Right ventricle myocardium inferior (tissue), 1 donor: Measurements from ENCODE around the gene TMEM185B. TPM values are rescaled to one million over a fixed set of nuclear protein-coding genes. Genes with fewer than 3 reads are reported as not detected.

Experiments used
- ATAC-seq: fragments of 200-7000 bp; cut with Tn5 transposase; one replicate; pipeline ENCODE4 v1.9.1; 2020; ENCODE audit warnings: mild to moderate bottlenecking, moderate library complexity
- DNase-seq: peaks from one replicate; pipeline ENCODE4 v3.0.0; 2021; ENCODE audit errors: missing footprints
- intact Hi-C: fragments of 100-400 bp; cut with DNase I; formaldehyde crosslinking; loops from one replicate; pipeline ENCODE4 v1.11.0; 2022
- total RNA-seq: library from RNA; stranded (reverse); fragmentation: NEBNext Ultra II Directional; extraction: Animal tissue kit (Norgen Biotek cat#: 25700); gene quantifications from one replicate; pipeline ENCODE4 v1.2.1, GENCODE V29; 2021
- donor health status: DM: no; HTN: yes; CAD: no; lungs with severe emphysema.

The TMEM185B gene
- total RNA-seq, 1 donor from 2014 or later = 20.6 TPM

DNA sequence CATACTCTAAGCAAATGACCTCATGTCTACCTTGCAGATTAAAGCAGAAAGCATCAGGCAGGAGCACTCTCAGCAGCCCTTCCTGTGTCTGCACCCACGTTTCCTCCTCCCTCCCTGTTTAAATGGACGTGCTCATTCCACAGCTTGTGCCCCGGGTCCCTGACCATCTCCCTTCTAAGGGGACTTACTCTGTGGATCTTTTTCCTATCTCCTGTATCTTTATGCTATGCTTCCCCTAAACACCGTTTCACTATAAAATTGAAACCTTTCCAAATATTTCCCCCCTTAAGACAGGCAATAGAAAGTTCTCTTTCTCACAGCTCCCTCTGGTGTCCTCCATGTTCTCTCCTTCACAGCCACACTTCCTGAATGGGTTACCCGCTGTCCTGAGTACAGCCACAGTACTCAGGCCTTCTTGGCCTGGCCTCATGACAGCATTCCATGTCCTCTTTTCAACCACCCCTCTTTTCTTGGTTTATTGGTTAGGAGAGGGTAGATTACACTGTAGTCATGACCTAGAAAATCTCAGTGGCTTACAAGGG, 41.1 kb downstream of the TMEM185B start:
- DNase-seq (no peak), ATAC-seq (no peak)
- intact Hi-C loops = no loop called here

DNA sequence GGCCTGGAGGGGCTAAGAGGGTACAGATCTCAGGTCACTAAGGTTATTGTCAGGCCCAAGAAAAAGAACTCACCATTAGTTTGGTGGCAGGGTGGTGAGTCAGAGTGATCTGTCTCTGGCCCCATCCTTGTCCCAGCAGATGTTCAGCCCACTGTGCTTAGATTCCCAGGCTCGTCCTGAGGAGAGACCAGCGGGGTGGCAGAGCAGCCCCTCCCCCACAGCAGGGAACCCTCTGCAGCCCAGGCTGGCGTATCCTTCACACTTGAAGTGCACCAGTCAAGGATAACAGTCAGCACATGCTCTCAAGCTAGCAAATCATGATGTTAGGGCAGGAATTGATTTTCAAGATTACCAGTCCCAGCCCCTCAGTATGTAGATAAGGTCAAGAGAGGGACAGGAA, 43.1 kb downstream of the TMEM185B start:
- intact Hi-C loops = no loop called here
- DNase-seq = no peak
- no peak for ATAC-seq

GRCh38 chr2:120179396-120179795, 43.8 kb downstream of the TMEM185B start:
- ATAC-seq (no peak), DNase-seq (no peak)
- intact Hi-C loops = loop anchor here (5.0 to 10.0 kb wide), 4 partner anchors 72 to 477 kb away; partner anchors contain the start of gene PTPN4

DNA sequence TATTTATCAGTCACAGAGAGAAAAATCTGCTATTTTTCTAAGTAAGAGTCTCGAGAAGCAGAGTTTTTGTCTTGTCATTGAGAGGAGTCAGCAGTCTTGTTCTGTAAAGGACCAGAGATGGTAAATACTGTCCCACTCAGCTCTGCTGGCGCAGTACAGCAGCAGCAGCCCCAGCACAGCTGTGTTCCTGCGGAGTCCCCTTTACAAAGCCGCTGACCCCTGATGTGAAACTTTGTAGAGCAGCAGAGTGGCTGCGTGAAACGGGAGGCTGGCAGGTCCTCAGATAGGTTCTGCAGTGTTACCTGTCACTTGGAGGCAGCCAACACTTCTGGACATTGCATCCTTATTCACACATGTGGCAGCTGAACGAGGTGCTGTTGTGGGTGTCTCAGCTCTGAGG, 45.2 kb downstream of the TMEM185B start:
- ATAC-seq (no peak), DNase-seq (no peak)
- intact Hi-C loops = loop anchor here (5.0 to 10.0 kb wide), 4 partner anchors 71 to 476 kb away; partner anchors contain the start of gene PTPN4

DNA sequence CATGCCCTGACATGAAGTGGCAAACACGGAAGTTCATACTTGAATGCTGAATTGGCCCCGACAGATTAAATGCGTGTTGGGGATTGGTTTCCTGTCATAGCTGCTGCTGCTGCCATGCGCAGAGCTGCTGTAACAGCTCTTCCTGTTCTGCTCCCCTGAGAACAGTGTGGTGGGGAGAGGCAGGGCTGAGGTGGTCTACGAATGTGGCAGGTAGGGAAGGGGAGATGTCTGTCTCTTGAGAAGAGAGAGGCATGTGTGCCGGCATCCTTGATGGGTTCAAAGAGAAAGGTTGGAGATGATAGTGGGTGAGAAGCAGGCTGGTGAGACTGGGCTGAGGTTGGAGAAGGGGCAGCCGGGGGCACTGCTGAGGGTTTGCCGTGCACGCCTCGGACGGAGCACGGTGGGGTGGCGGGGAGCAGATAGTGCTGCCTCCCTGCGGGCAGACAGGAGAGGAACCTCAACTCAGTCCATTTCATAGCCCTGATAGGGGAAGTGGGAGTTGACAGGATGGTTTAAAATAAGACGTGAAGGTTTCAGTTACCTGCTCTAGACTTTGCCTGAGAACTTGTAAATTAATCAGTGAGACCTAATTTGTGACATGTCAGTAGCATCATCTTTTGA, 46.1 kb downstream of the TMEM185B start:
- intact Hi-C loops = loop anchor here (5.0 to 10.0 kb wide), 4 partner anchors 70 to 475 kb away; partner anchors contain the start of gene PTPN4
- ATAC-seq (peak; percentile 57), DNase-seq (peak; percentile 83)

- intact Hi-C loops = loop anchor here (5.0 to 10.0 kb wide), 4 partner anchors 69 to 474 kb away; partner anchors contain the start of gene PTPN4
- ATAC-seq (no peak), DNase-seq (no peak)
These were observed 46.7 kb downstream of the TMEM185B start for GRCh38 chr2:120176526-120176925.

GRCh38 chr2:120174963-120175581, 48.1 kb downstream of the TMEM185B start:
- DNase-seq = no peak
- intact Hi-C loops = loop anchor here (5.0 to 10.0 kb wide), 5 partner anchors 68 to 473 kb away; partner anchors contain the start of genes EPB41L5 and PTPN4
- ATAC-seq = peak; percentile 40

Other genes starting within 250 kb of the TMEM185B start
- gene EPB41L5, start 210.3 kb downstream of the TMEM185B start, total RNA-seq = 8.2 TPM
- 52.0 TPM for gene RALB, start 29.5 kb upstream of the TMEM185B start, total RNA-seq
- gene INHBB, start 122.7 kb upstream of the TMEM185B start, total RNA-seq = 7.1 TPM